Measurements from ENCODE around the gene RIN3. TPM values are rescaled to one million over a fixed set of nuclear protein-coding genes. Genes with fewer than 3 reads are reported as not detected.

RIN3 gene
- total and polyA plus RNA-seq, 4 donors: 5.0 to 15.6 (median 9.0) TPM

DNA sequence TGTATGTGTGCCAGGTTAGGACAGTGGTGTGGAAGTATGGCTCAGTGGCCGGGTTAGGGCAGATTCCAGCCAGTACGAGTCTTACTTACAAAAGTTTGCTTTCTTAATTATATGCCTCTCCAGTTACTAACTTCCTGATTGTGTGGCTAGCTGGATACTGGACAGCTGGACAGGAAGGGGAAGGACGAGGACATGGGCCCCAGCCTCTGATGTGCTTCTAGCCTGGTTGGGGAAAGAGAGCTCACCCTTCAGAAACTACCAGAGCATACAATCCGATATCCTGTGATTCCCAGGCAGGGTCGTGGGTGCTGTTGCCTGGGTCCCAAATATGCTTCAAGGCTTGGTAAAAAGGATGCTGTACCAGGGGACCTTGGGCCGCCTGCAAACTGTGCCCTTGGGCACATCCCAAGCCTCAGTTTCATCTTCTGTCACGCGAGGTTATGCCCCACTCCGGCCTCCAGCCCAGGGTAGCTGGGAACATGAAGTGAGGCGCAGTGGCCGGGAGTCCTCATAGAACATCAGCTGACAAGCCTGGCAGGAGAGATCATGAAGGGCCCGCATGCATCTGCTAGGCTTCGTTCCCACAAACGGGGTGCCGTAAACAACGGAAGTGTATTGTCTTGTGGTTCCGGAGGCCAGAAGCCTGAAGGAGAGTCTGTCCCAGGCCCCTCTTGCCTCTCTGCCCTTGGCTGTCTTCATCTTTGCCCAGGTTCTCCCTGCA is 23.2 kb upstream of the RIN3 start (continued):
- TF ChIP-seq, protein P1, sequence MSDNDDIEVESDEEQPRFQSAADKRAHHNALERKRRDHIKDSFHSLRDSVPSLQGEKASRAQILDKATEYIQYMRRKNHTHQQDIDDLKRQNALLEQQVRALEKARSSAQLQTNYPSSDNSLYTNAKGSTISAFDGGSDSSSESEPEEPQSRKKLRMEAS (IDR thresholded peaks at IDR 0.05): no peak
- no peak for TF ChIP-seq GABPA (IDR thresholded peaks at IDR 0.05 in 1 of 2, conservative IDR thresholded peaks at IDR 0.05 in 1 of 2)
- no peak for TF ChIP-seq JUND (IDR thresholded peaks at IDR 0.05)
- TF ChIP-seq FOXA2 (IDR thresholded peaks at IDR 0.05): no peak
- TF ChIP-seq, protein P2, sequence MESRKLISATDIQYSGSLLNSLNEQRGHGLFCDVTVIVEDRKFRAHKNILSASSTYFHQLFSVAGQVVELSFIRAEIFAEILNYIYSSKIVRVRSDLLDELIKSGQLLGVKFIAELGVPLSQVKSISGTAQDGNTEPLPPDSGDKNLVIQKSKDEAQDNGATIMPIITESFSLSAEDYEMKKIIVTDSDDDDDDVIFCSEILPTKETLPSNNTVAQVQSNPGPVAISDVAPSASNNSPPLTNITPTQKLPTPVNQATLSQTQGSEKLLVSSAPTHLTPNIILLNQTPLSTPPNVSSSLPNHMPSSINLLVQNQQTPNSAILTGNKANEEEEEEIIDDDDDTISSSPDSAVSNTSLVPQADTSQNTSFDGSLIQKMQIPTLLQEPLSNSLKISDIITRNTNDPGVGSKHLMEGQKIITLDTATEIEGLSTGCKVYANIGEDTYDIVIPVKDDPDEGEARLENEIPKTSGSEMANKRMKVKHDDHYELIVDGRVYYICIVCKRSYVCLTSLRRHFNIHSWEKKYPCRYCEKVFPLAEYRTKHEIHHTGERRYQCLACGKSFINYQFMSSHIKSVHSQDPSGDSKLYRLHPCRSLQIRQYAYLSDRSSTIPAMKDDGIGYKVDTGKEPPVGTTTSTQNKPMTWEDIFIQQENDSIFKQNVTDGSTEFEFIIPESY (IDR thresholded peaks at IDR 0.05): no peak

DNA sequence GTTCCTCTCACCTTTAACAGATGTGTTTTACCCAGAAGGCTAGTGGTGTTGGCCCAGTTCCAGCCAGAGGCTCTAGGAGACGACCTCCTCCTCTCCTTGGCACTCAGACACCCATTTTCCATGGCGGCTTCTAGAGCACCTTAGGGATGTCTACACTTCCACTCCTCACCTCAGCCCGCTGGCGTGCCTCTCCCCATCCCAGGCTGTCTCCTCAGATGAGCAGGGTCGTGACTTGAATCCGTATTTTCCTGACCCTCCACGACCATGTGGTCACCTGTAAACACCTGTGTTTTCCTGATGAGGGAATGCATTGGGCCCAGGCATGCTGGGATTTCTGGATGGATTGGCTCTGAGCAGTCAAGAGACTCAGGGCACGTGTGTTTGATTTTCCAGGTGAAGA is 21.8 kb upstream of the RIN3 start:
- Histone ChIP-seq H3K4me1 (ENCODE audit: control insufficient read depth in 4 of 4, insufficient read depth in 4 of 4, low read length in 3 of 4) (no peaks in the 10 kb centered on the region), H3K36me3 (ENCODE audit: control insufficient read depth in 4 of 4, insufficient read depth in 3 of 4, low read depth in 1 of 4, low read length in 3 of 4) (no peaks in the 10 kb centered on the region), H3K9me3 (ENCODE audit: control insufficient read depth in 4 of 4, low read length in 3 of 4) (no peaks in the 10 kb centered on the region), H3K27ac (ENCODE audit: low read depth in 1 of 2, low read length in 2 of 2) (no peak overlapping the region), H3K4me3 (ENCODE audit: low read depth in 1 of 3, low read length in 3 of 3) (no peak overlapping the region), H3K9ac (ENCODE audit: low read depth in 1 of 2, low read length in 2 of 2) (no peak overlapping the region), H3K27me3 (ENCODE audit: control insufficient read depth in 4 of 4, insufficient read depth in 4 of 4, low read length in 3 of 4) (no peaks in the 10 kb centered on the region)
- WGBS: 83% methylated on average over 8 of the region's 8 CpGs
- no peak for DNase-seq (ENCODE audit: low spot score)
- TF ChIP-seq, protein P3, sequence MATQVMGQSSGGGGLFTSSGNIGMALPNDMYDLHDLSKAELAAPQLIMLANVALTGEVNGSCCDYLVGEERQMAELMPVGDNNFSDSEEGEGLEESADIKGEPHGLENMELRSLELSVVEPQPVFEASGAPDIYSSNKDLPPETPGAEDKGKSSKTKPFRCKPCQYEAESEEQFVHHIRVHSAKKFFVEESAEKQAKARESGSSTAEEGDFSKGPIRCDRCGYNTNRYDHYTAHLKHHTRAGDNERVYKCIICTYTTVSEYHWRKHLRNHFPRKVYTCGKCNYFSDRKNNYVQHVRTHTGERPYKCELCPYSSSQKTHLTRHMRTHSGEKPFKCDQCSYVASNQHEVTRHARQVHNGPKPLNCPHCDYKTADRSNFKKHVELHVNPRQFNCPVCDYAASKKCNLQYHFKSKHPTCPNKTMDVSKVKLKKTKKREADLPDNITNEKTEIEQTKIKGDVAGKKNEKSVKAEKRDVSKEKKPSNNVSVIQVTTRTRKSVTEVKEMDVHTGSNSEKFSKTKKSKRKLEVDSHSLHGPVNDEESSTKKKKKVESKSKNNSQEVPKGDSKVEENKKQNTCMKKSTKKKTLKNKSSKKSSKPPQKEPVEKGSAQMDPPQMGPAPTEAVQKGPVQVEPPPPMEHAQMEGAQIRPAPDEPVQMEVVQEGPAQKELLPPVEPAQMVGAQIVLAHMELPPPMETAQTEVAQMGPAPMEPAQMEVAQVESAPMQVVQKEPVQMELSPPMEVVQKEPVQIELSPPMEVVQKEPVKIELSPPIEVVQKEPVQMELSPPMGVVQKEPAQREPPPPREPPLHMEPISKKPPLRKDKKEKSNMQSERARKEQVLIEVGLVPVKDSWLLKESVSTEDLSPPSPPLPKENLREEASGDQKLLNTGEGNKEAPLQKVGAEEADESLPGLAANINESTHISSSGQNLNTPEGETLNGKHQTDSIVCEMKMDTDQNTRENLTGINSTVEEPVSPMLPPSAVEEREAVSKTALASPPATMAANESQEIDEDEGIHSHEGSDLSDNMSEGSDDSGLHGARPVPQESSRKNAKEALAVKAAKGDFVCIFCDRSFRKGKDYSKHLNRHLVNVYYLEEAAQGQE (IDR thresholded peaks at IDR 0.05): no peak
- TF ChIP-seq, protein P4, sequence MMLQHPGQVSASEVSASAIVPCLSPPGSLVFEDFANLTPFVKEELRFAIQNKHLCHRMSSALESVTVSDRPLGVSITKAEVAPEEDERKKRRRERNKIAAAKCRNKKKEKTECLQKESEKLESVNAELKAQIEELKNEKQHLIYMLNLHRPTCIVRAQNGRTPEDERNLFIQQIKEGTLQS (IDR thresholded peaks at IDR 0.05): no peak
- TF ChIP-seq NR2F2 (IDR thresholded peaks at IDR 0.05): no peak

DNA sequence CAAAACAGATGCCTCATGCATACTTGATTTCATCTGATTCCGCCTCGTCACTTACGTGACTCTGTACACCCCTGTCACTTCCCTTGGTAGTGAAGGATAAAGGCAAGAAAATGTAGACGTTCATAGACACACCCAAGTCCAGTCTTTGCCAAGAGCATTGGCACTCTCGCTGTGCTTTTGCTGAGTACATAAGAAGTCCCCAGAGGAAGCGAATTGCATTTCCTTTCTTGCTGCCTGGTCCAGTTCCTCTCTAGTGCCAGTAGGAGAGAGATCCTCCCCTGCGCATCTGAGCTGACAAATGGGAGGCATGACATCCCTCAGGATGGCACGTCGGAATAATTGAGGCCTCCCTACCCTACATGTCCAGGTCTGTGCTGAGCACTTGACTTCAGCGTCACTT is 21.3 kb upstream of the RIN3 start:
- WGBS: 78% methylated on average over 10 of the region's 10 CpGs
- no peak overlapping the region for H3K27ac ChIP-seq (ENCODE audit: low read depth in 1 of 2, low read length in 2 of 2)
- H3K9ac ChIP-seq (ENCODE audit: low read depth in 1 of 2, low read length in 2 of 2): no peak overlapping the region
- H3K9me3 ChIP-seq (ENCODE audit: control insufficient read depth in 4 of 4, low read length in 3 of 4): no peaks in the 10 kb centered on the region
- TF ChIP-seq, protein P5, sequence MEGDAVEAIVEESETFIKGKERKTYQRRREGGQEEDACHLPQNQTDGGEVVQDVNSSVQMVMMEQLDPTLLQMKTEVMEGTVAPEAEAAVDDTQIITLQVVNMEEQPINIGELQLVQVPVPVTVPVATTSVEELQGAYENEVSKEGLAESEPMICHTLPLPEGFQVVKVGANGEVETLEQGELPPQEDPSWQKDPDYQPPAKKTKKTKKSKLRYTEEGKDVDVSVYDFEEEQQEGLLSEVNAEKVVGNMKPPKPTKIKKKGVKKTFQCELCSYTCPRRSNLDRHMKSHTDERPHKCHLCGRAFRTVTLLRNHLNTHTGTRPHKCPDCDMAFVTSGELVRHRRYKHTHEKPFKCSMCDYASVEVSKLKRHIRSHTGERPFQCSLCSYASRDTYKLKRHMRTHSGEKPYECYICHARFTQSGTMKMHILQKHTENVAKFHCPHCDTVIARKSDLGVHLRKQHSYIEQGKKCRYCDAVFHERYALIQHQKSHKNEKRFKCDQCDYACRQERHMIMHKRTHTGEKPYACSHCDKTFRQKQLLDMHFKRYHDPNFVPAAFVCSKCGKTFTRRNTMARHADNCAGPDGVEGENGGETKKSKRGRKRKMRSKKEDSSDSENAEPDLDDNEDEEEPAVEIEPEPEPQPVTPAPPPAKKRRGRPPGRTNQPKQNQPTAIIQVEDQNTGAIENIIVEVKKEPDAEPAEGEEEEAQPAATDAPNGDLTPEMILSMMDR (IDR thresholded peaks at IDR 0.05; ENCODE audit: low read depth, low read length, missing input control): no peak
- TF ChIP-seq FOXA1 (IDR thresholded peaks at IDR 0.05) (no peak), YY1 (IDR thresholded peaks at IDR 0.05) (no peak), NR2F2 (IDR thresholded peaks at IDR 0.05) (no peak), JUND (IDR thresholded peaks at IDR 0.05) (no peak)
- H3K4me1 ChIP-seq (ENCODE audit: control insufficient read depth in 4 of 4, insufficient read depth in 4 of 4, low read length in 3 of 4): no peaks in the 10 kb centered on the region
- no peak overlapping the region for H3K4me3 ChIP-seq (ENCODE audit: low read depth in 1 of 3, low read length in 3 of 3)
- no peaks in the 10 kb centered on the region for H3K36me3 ChIP-seq (ENCODE audit: control insufficient read depth in 4 of 4, insufficient read depth in 3 of 4, low read depth in 1 of 4, low read length in 3 of 4)
- no peak for DNase-seq (ENCODE audit: low spot score)
- no peaks in the 10 kb centered on the region for H3K27me3 ChIP-seq (ENCODE audit: control insufficient read depth in 4 of 4, insufficient read depth in 4 of 4, low read length in 3 of 4)

Data from liver (tissue), 9 donors.